ENCODE measurements around the gene RPS6KA2.
"Not testable (repeated sequence)": the region's sequence is repeated elsewhere in the genome, so short reads cannot be mapped to it uniquely, and the experiment has no call there.

Gene RPS6KA2

DNA sequence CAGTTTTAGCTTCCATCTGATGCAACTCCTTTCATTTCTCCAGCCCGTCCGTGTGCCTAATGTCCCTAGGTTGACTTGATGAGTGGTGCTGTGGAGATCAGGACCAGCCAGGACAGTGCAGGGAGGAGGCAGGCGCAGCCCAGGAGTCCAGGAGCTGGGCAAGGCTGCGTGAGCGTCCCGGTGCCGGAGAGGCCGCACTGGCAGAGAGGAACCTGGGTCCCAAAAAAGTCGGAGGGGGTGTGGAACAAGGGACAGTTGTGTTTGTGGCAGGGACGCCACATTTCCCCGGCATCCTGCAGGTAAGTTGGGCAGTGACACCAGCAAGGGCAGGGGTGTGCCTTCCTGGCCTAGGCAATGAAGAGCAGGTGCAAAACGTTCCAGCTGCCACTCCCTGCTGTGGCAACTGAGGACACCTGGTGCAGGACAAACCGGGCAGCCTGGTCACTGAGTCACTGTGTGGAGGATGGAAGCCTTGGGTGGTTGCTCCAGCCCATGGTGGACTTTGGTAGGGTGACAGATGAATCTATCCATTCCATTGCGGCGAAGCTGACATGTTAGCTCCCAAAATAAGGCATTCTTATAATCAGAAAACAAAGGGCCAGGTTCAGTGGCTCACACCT lies 93.7 kb downstream of the RPS6KA2 start:
- no peak for TF ChIP-seq CTCF (IDR thresholded peaks at IDR 0.05; ENCODE audit: low read depth, low read length, missing control alignments)
- DNase-seq (ENCODE audit: low read depth) = no peak
- no peak overlapping the region for H3K4me3 ChIP-seq (ENCODE audit: low read depth, low read length)

DNA sequence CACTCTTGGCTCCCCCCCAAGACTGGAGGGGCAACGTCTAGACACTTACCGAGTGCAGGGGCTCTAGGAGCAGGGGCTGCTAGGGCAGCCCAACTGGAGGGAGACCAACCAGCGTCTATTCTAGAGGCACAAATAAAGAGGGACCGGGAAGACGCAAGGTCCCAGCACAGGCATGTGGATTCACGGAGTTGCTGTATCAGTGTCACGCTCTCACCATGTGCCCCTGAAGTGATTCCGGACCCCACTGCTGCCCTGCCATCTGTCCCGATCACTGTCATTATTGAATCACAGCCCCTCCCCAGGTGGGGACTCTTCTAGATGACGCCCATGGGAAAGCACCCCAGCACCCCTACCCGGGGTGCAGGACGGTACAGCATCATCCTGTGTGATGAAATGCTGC lies 94.7 kb downstream of the RPS6KA2 start:
- no peak for TF ChIP-seq CTCF (IDR thresholded peaks at IDR 0.05; ENCODE audit: low read depth, low read length, missing control alignments)

GRCh38 chr6:166530211-166531095 lies 96.6 kb downstream of the RPS6KA2 start:
- TF ChIP-seq CTCF (IDR thresholded peaks at IDR 0.05; ENCODE audit: low read depth, low read length, missing control alignments) = no peak
- H3K4me3 ChIP-seq (ENCODE audit: low read depth, low read length) = no peak overlapping the region
- DNase-seq (ENCODE audit: low read depth) = no peak

More for the DNA sequence above, 94.7 kb downstream of the RPS6KA2 start:
- no peak for DNase-seq (ENCODE audit: low read depth)
- no peak overlapping the region for H3K4me3 ChIP-seq (ENCODE audit: low read depth, low read length)

DNA sequence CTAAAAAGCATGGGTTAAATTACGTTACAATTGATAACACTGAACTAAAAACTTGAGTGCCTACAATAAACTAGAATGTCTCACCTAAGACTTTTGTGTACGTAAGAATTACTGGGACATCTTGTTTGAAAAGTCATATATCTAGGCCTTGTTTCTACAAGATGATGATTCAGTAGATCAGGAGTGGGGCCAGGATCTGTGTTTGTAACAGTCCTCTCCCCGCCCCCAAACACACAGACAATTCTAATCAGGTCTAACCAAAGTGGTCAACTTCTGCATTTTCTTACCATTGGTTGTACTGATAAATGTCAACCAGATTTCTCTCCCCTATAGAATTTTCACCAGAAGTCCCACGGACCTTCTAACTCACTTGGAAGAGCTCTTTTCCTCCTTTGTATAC lies 97.5 kb downstream of the RPS6KA2 start:
- TF ChIP-seq CTCF (IDR thresholded peaks at IDR 0.05; ENCODE audit: low read depth, low read length, missing control alignments) = no peak
- DNase-seq (ENCODE audit: low read depth) = no peak
- no peak overlapping the region for H3K4me3 ChIP-seq (ENCODE audit: low read depth, low read length)

DNA sequence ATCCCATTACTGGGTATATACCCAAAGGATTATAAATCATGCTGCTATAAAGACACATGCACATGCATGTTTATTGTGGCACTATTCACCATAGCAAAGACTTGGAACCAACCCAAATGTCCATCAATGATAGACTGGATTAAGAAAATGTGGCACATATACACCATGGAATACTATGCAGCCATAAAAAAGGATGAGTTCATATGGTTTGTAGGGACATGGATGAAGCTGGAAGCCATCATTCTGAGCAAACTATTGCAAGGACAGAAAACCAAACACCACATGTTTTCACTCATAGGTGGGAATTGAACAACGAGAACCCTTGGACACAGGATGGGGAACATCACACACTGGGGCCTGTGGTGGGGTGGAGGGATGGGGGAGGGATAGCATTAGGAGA lies 98.0 kb downstream of the RPS6KA2 start:
- H3K4me3 ChIP-seq (ENCODE audit: low read depth, low read length); DNase-seq (ENCODE audit: low read depth): not testable (repeated sequence)

DNA sequence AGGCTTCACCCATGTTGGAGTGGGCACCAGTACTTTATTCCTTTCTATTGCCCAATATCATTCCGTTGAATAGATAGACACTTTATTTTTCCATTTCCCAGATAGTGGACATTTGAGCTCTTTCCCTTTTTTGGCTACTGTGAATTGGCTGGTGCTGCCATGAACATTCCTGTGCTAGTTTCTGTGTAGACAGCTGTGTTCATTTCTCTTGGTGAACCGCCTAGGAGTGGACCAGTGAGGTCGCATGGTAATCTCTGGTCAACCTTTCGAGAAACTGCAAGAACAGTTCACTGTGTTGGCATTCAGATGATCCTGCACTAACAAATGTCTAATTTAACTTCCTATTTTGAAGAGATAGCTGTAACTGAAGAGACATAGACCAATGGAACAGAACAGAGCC lies 99.2 kb downstream of the RPS6KA2 start:
- TF ChIP-seq CTCF (IDR thresholded peaks at IDR 0.05; ENCODE audit: low read depth, low read length, missing control alignments) = no peak
- no peak for DNase-seq (ENCODE audit: low read depth)
- H3K4me3 ChIP-seq (ENCODE audit: low read depth, low read length) = no peak overlapping the region

- no peak for TF ChIP-seq CTCF (IDR thresholded peaks at IDR 0.05; ENCODE audit: low read depth, low read length, missing control alignments)
- H3K4me3 ChIP-seq (ENCODE audit: low read depth, low read length) = no peak overlapping the region
- no peak for DNase-seq (ENCODE audit: low read depth)
These were observed 100.1 kb downstream of the RPS6KA2 start for GRCh38 chr6:166526937-166527336.

Measured in GM12864 (cell line).